NB4 (cell line): ENCODE data around the gene MNX1.

Experiments used
- CTCF ChIP-seq: IDR thresholded peaks from one replicate; pipeline ENCODE4 v1.5.1; 2012; ENCODE audit warnings: low read depth, low read length
- MAX ChIP-seq: IDR thresholded peaks from 2 replicates; pipeline ENCODE4 v1.6.1; 2011; ENCODE audit warnings: low read depth, low read length
- POLR2A ChIP-seq: IDR thresholded peaks from 2 replicates; pipeline ENCODE4 v1.6.1; 2011; ENCODE audit warnings: mild to moderate bottlenecking; ENCODE audit not compliant: insufficient read length; ENCODE audit errors: extremely low read depth

- TF ChIP-seq POLR2A (no peak), MAX (no peak), CTCF (no peak)
Measured at GRCh38 chr7:157012113-157012547, 1.7 kb upstream of the MNX1 start.
